Left renal cortex interstitium (tissue), 4 donors: ENCODE measurements around the gene GOLGA2. TPM values are rescaled to one million over a fixed set of nuclear protein-coding genes. Genes with fewer than 3 reads are reported as not detected.

Source experiments
- DNase-seq, 4 donors: peaks; one replicate each; pipeline ENCODE4 v3.0.0-alpha.2; 2013; ENCODE audit warnings: low read depth in 4 of 4, low spot score in 2 of 4, missing footprints in 1 of 4
- polyA plus RNA-seq, 4 donors: library from polyadenylated mRNA; unstranded; fragments of 120-200 nt; gene quantifications; one replicate each; pipeline ENCODE4 v1.2.1, GENCODE V29; 2013; ENCODE audit not compliant: insufficient read length in 4 of 4

Gene GOLGA2
- polyA plus RNA-seq = 100 to 1,000 TPM in 2 of 4 donors, 10 to 100 TPM in 2; 69.1 to 113 (median 87.1) TPM

GRCh38 chr9:128275198-128276007 is at the start of gene GOLGA2:
Gene GOLGA2, minus strand, starts transcription at chr9:128276007. Its CDS starts 31 bp downstream, at chr9:128275976.
- DNase-seq = peak in 1 of 4 donors; percentile 31

- DNase-seq = no peak
These were observed 48.6 kb upstream of the GOLGA2 start for GRCh38 chr9:128324401-128324800.

GRCh38 chr9:128323791-128324190 is 48.0 kb upstream of the GOLGA2 start:
- no peak for DNase-seq

GRCh38 chr9:128323212-128323730 is 47.5 kb upstream of the GOLGA2 start:
- DNase-seq = no peak

- DNase-seq = peak; percentile 91 to 98 (median 95)
These were observed 46.8 kb upstream of the GOLGA2 start, which contains the start of the genes COQ4 and TRUB2 for GRCh38 chr9:128322404-128323211. Gene COQ4, plus strand, starts transcription at chr9:128322839. Its CDS starts 20 bp downstream, at chr9:128322859. Gene TRUB2, minus strand, starts transcription at chr9:128322447. Its CDS starts 39 bp downstream, at chr9:128322408.

- DNase-seq = no peak
These were observed 46.1 kb upstream of the GOLGA2 start for GRCh38 chr9:128321879-128322403.

- no peak for DNase-seq
These were observed 45.5 kb upstream of the GOLGA2 start for GRCh38 chr9:128321343-128321742.

- DNase-seq = no peak
These were observed 41.8 kb upstream of the GOLGA2 start for GRCh38 chr9:128317629-128318028.

GRCh38 chr9:128316421-128316820 is 40.6 kb upstream of the GOLGA2 start:
- DNase-seq = no peak

- DNase-seq = no peak
These were observed 38.9 kb upstream of the GOLGA2 start for GRCh38 chr9:128314697-128315096.

- no peak for DNase-seq
These were observed 34.7 kb upstream of the GOLGA2 start for GRCh38 chr9:128310461-128310860.

GRCh38 chr9:128309551-128309950 is 33.7 kb upstream of the GOLGA2 start:
- DNase-seq = no peak

- no peak for DNase-seq
These were observed 29.1 kb upstream of the GOLGA2 start for GRCh38 chr9:128304971-128305288.

GRCh38 chr9:128304136-128304970 is 28.5 kb upstream of the GOLGA2 start:
- no peak for DNase-seq

GRCh38 chr9:128298535-128299482 is 23.0 kb upstream of the GOLGA2 start:
- no peak for DNase-seq

GRCh38 chr9:128297221-128297773 is 21.5 kb upstream of the GOLGA2 start:
- DNase-seq = no peak

GRCh38 chr9:128296340-128297220 is 20.8 kb upstream of the GOLGA2 start:
- DNase-seq = no peak

GRCh38 chr9:128294142-128294541 is 18.3 kb upstream of the GOLGA2 start:
- no peak for DNase-seq
